HepG2 (cell line): ENCODE measurements around the gene DTNB. TPM values are rescaled to one million over a fixed set of nuclear protein-coding genes. Genes with fewer than 3 reads are reported as not detected.

ENCODE experiments used
- ATAC-seq: fragments of 200-7000 bp; cut with Tn5 transposase; 3 replicates; pipeline ENCODE4 v1.9.1; 2020; ENCODE audit warnings: mild to moderate bottlenecking, moderate library complexity
- BruUV-seq: library from RNA; stranded (reverse); fragments of 400-500 nt; replicated peaks from 2 replicates; lab custom pipeline; 2021; lab: Mats Ljungman, UMichigan
- CTCF ChIA-PET: fragments of 300-600 bp; formaldehyde crosslinking; extraction: SDS; loops from one replicate; lab custom pipeline; 2021; ENCODE audit warnings: low total read pairs, inconsistent platforms, low intra/inter-chr PET ratio; lab: Yijun Ruan, JAX
- POLR2A ChIA-PET: fragments of 350-600 bp; sonication (Branson Sonifier 250); formaldehyde crosslinking; loops from one replicate; lab custom pipeline; 2020; ENCODE audit warnings: antibody characterized with exemption, inconsistent platforms; lab: Yijun Ruan, JAX
- DNase-seq: peaks from one replicate; pipeline ENCODE4 v3.0.0-alpha.2; 2015; ENCODE audit warnings: low spot score
- FAIRE-seq: peaks from 3 replicates; lab custom pipeline; 2011; peaks lifted over from hg19 to GRCh38; lab: Jason Lieb, UNC
- H2AFZ ChIP-seq: one replicate; pipeline ENCODE4 v1.6.1; 2011; ENCODE audit warnings: low read length, inconsistent platforms
- H3K27ac ChIP-seq: fragments of 300-600 bp; 3 replicates; pipeline ENCODE4 v1.8.0; 2011; ENCODE audit warnings: mixed run types, mild to moderate bottlenecking, mixed read lengths, low read length, inconsistent platforms; ENCODE audit not compliant: insufficient read depth; ENCODE audit errors: extremely low read length
- H3K27me3 ChIP-seq, 2 experiments: fragments of 200-600 bp in 1 of 2; 2 replicates in 1 of 2; 3 replicates in 1 of 2; pipeline versions ENCODE4 v1.6.0 to v1.8.0; 2011; ENCODE audit warnings: low read length in 2 of 2, mild to moderate bottlenecking in 2 of 2, moderate library complexity in 2 of 2, inconsistent platforms in 1 of 2; ENCODE audit not compliant: insufficient read depth in 2 of 2, control insufficient read depth in 1 of 2
- H3K36me3 ChIP-seq, 2 experiments: fragments of 200-600 bp in 1 of 2; replicated peaks in 1 of 2; 2 replicates in 1 of 2; 3 replicates in 1 of 2; pipeline versions ENCODE4 v1.5.1 to v1.8.0; 2011; ENCODE audit warnings: low read length in 2 of 2, inconsistent platforms in 1 of 2; ENCODE audit not compliant: insufficient read depth in 2 of 2, control insufficient read depth in 1 of 2
- H3K4me1 ChIP-seq: 2 replicates; pipeline ENCODE4 v1.5.1; 2012; ENCODE audit warnings: low read length, inconsistent platforms; ENCODE audit not compliant: insufficient read depth
- H3K4me2 ChIP-seq: 2 replicates; pipeline ENCODE4 v1.6.0; 2011; ENCODE audit warnings: low read depth, low read length, inconsistent platforms
- H3K4me3 ChIP-seq, 3 experiments: fragments of 200-600 bp in 1 of 3; sonication (generic), shearing (Covaris generic) in 1 of 3; replicated peaks in 1 of 3; 2 replicates each; pipeline ENCODE4 v1.5.1; 2011 to 2016; ENCODE audit warnings: low read length in 3 of 3, inconsistent platforms in 2 of 3, low read depth in 2 of 3, mild to moderate bottlenecking in 2 of 3, control low read depth in 1 of 3, mixed read lengths in 1 of 3; ENCODE audit not compliant: insufficient read depth in 1 of 3
- H3K79me2 ChIP-seq: one replicate; pipeline ENCODE4 v1.6.1; 2011; ENCODE audit warnings: low read length, inconsistent platforms; ENCODE audit not compliant: insufficient read depth
- H3K9ac ChIP-seq: 2 replicates; pipeline ENCODE4 v1.6.0; 2011; ENCODE audit warnings: mild to moderate bottlenecking, low read depth, low read length, inconsistent platforms; ENCODE audit not compliant: insufficient read depth
- H3K9me3 ChIP-seq: 2 replicates; pipeline ENCODE4 v1.5.1; 2012; ENCODE audit warnings: mild to moderate bottlenecking, low read length
- H4K20me1 ChIP-seq: 2 replicates; pipeline ENCODE4 v1.6.0; 2011; ENCODE audit warnings: inconsistent platforms, mild to moderate bottlenecking, low read length, moderate library complexity; ENCODE audit not compliant: insufficient read depth
- CEBPG ChIP-seq: IDR thresholded peaks from 2 replicates; pipeline ENCODE4 v1.6.1; 2016
- EHMT2 ChIP-seq: fragments of 200-600 bp; sonication (generic); IDR thresholded peaks from 2 replicates; pipeline ENCODE4 v1.7.0; 2017; ENCODE audit warnings: antibody characterized with exemption, low read depth, low read length, borderline replicate concordance
- FOXK1 ChIP-seq: sonication (generic); formaldehyde crosslinking; IDR thresholded peaks from 2 replicates; pipeline ENCODE4 v1.4.0; 2020; ENCODE audit warnings: low read depth, missing genetic modification reagents, borderline replicate concordance
- GATA4 ChIP-seq: sonication (generic); IDR thresholded peaks from 2 replicates; pipeline ENCODE4 v1.6.1; 2016; ENCODE audit warnings: antibody characterized with exemption, low read depth, borderline replicate concordance
- HOXA3 ChIP-seq: sonication (generic); formaldehyde crosslinking; IDR thresholded peaks from 2 replicates; pipeline ENCODE4 v1.5.0; 2020; ENCODE audit warnings: missing genetic modification reagents
- IKZF1 ChIP-seq: fragments of 450-650 bp; IDR thresholded peaks from 2 replicates; pipeline ENCODE4 v1.7.1; 2016
- KLF9 ChIP-seq: IDR thresholded peaks from 2 replicates; pipeline ENCODE4 v1.6.1; 2016; ENCODE audit warnings: low read depth
- MAFF ChIP-seq: IDR thresholded peaks from 2 replicates; pipeline ENCODE4 v1.6.1; 2011; ENCODE audit warnings: low read depth, low read length, improper control_type of control experiment
- MIXL1 ChIP-seq: IDR thresholded peaks from 2 replicates; pipeline ENCODE4 v1.6.1; 2016
- PHF5A ChIP-seq: IDR thresholded peaks from one replicate; pipeline ENCODE4 v1.6.1; 2018; ENCODE audit warnings: low read depth, missing genetic modification reagents; ENCODE audit not compliant: unreplicated experiment
- PHF8 ChIP-seq: sonication (generic); formaldehyde crosslinking; IDR thresholded peaks from 2 replicates; pipeline ENCODE4 v1.5.0; 2020; ENCODE audit warnings: missing genetic modification reagents
- RAD21 ChIP-seq: fragments of 450-650 bp; formaldehyde crosslinking; IDR thresholded peaks from 2 replicates; pipeline ENCODE4 v1.5.0; 2020; ENCODE audit warnings: mild to moderate bottlenecking
- REXO4 ChIP-seq: sonication (generic); formaldehyde crosslinking; IDR thresholded peaks from 2 replicates; pipeline ENCODE4 v1.8.0; 2022; ENCODE audit warnings: missing genetic modification reagents, mild to moderate bottlenecking, borderline replicate concordance
- RXRB ChIP-seq: IDR thresholded peaks from 2 replicates; pipeline ENCODE4 v1.6.1; 2016; ENCODE audit warnings: borderline replicate concordance, missing genetic modification reagents, missing compliant biosample characterization
- SKI ChIP-seq: fragments of 450-650 bp; IDR thresholded peaks from one replicate; pipeline ENCODE4 v1.6.1; 2018; ENCODE audit warnings: mild to moderate bottlenecking; ENCODE audit not compliant: partially characterized antibody
- SMC3 ChIP-seq: IDR thresholded peaks from 2 replicates; pipeline ENCODE4 v1.6.1; 2011; ENCODE audit warnings: low read length, improper control_type of control experiment
- ZKSCAN1 ChIP-seq: fragments of 150-350 bp; IDR thresholded peaks from 2 replicates; pipeline ENCODE4 v1.6.1; 2014; ENCODE audit warnings: low read length
- ZNF335 ChIP-seq: sonication (generic); formaldehyde crosslinking; IDR thresholded peaks from 2 replicates; pipeline ENCODE4 v1.4.0; 2020; ENCODE audit warnings: missing genetic modification reagents
- ZNF720 ChIP-seq: sonication (generic); formaldehyde crosslinking; IDR thresholded peaks from 2 replicates; pipeline ENCODE4 v1.4.0; 2020; ENCODE audit warnings: missing genetic modification reagents
- ZNF816 ChIP-seq: sonication (generic); formaldehyde crosslinking; IDR thresholded peaks from 2 replicates; pipeline ENCODE4 v1.8.0; 2022; ENCODE audit warnings: missing genetic modification reagents, mild to moderate bottlenecking, borderline replicate concordance
- ZNF83 ChIP-seq: sonication (generic); formaldehyde crosslinking; IDR thresholded peaks from 2 replicates; pipeline ENCODE4 v1.4.0; 2020; ENCODE audit warnings: missing genetic modification reagents, mild to moderate bottlenecking, borderline replicate concordance
- WGBS: methylation state at CpG from one replicate; pipeline ENCODE4 v1.1.6; 2017; ENCODE audit warnings: low lambda C conversion rate; 5-methylcytosine and 5-hydroxymethylcytosine counted together
- in situ Hi-C: cut with HindIII; loops from 2 replicates; pipeline ENCODE4 v1.10.0; 2017; ENCODE audit warnings: low pct_unique_long_range_greater_than_20kb; ENCODE audit not compliant: extremely low pct_ligation_motif_present
- intact Hi-C: fragments of 100-400 bp; cut with micrococcal nuclease; formaldehyde crosslinking; loops from one replicate; pipeline ENCODE4 v1.10.0; 2022; ENCODE audit not compliant: unreplicated experiment
- polyA plus RNA-seq, 8 experiments: library from polyadenylated mRNA; depleted of rRNA in 3 of 8; stranded (reverse) in 7 of 8; unstranded in 1 of 8; fragments of >200 nt; fragmentation: Illumina TruSeq in 4 of 8; extraction: Trizol in 4 of 8; gene quantifications; 2 replicates each; pipeline versions ENCODE4 v1.2.1 to v1.2.3, GENCODE V29; 2011 to 2016; ENCODE audit warnings: low read depth in 4 of 8, missing spikeins in 1 of 8, mixed read lengths in 1 of 8; ENCODE audit not compliant: insufficient read depth in 1 of 8
- total RNA-seq, 5 experiments: library from RNA; depleted of rRNA; stranded (reverse); fragments of >200 nt; fragmentation: Illumina TruSeq; extraction: Trizol; gene quantifications; 2 replicates each; pipeline ENCODE4 v1.2.3, GENCODE V29; 2016; ENCODE audit warnings: low read depth in 1 of 5
- TF ChIP-seq, protein P1 (sequence below): sonication (generic); formaldehyde crosslinking; IDR thresholded peaks from 2 replicates; pipeline ENCODE4 v1.8.1; 2023; ENCODE audit warnings: mild to moderate bottlenecking, missing genetic modification reagents, borderline replicate concordance
- TF ChIP-seq, protein P2 (sequence below): sonication (generic); formaldehyde crosslinking; IDR thresholded peaks from 2 replicates; pipeline ENCODE4 v1.5.0; 2020; ENCODE audit warnings: missing genetic modification reagents
- TF ChIP-seq, protein P3 (sequence below): sonication (generic); formaldehyde crosslinking; IDR thresholded peaks from 2 replicates; pipeline ENCODE4 v1.8.0; 2022; ENCODE audit warnings: mild to moderate bottlenecking, missing genetic modification reagents
- TF ChIP-seq, protein P4 (sequence below): IDR thresholded peaks from 2 replicates; pipeline ENCODE4 v1.6.1; 2016; ENCODE audit warnings: mild to moderate bottlenecking

Gene DTNB
- total and polyA plus RNA-seq, 2 of the 13 experiments (the other 11 are each of a cell fraction or from before 2014, with no cell fraction given): 14.4 to 23.9 TPM

DNA sequence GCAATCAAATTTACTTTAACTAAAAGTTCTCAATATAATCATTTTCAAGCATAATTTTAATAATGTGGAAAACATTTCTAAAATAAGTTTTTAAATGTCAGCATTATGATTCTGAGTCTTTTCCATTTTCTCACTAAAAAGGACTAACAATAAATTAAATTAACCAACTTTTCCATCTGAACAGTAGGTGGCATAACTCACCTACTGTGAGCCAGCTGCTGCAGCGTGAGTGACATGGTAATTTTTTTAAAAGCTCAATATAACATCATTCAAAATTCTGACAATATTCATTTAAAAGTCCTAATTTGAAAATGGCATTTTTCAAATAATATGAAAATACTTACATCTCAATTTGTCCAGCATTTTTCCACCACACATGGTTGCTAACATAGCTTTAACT is 66.5 kb downstream of the DTNB start:
- ATAC-seq (0 out of 3 replicates have a peak, but pooled peaks have one; percentile 38), FAIRE-seq (no peak), DNase-seq (peak; percentile 46)
- Histone ChIP-seq H2AFZ (no peak overlapping the region), H3K27ac (no peak overlapping the region), H3K79me2 (no peaks in the 10 kb centered on the region), H3K4me2 (no peak overlapping the region), H3K9ac (no peak overlapping the region), H3K9me3 (no peaks in the 10 kb centered on the region), H3K4me3 (no peak overlapping the region), H3K4me1 (peaks cover 15% of the 10 kb centered on the region), H3K27me3 (no peaks in the 10 kb centered on the region), H3K36me3 (no peaks in the 10 kb centered on the region), H4K20me1 (no peaks in the 10 kb centered on the region)
- BruUV-seq: no TSS peak
- intact Hi-C loops (loop anchor here (1.0 kb wide), 2 partner anchors 57 to 93 kb away; no protein-coding TSS in a partner anchor), in situ Hi-C loops (loop anchor here (5.0 kb wide), 1 partner anchor 55 kb away; no protein-coding TSS in a partner anchor)
- ChIA-PET POLR2A (interaction anchor here (0.7 to 2.3 kb wide), 3 partner anchors 12 to 92 kb away, joined by 3 to 8 read pairs (median 4); no protein-coding TSS in a partner anchor), CTCF (interaction anchor here (0.6 to 5.0 kb wide), 5 partner anchors 39 to 93 kb away, joined by 3 to 65 read pairs (median 5); no protein-coding TSS in a partner anchor)
- 24% methylated on average over 1 of the region's 1 CpG for WGBS
- peak; percentile 58; the same call in 1 of the 2 replicates for TF ChIP-seq MIXL1 (CRISPR knock-in tag)
- TF ChIP-seq, protein P1, sequence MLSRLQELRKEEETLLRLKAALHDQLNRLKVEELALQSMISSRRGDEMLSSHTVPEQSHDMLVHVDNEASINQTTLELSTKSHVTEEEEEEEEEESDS: no peak
- 0 out of 2 replicates have a peak, but pooled peaks have one; percentile 16 for TF ChIP-seq ZNF816 (CRISPR knock-in tag)
- 0 out of 2 replicates have a peak, but pooled peaks have one; percentile 11 for TF ChIP-seq MAFF
- TF ChIP-seq FOXK1 (CRISPR knock-in tag): no peak
- no peak for TF ChIP-seq PHF5A (CRISPR knock-in tag)
- TF ChIP-seq ZNF720 (CRISPR knock-in tag): no peak
- no peak for TF ChIP-seq CEBPG
- TF ChIP-seq PHF8 (CRISPR knock-in tag): no peak
- TF ChIP-seq SKI: no peak
- no peak for TF ChIP-seq IKZF1
- TF ChIP-seq REXO4 (CRISPR knock-in tag): no peak
- TF ChIP-seq ZNF83: no peak
- no peak for TF ChIP-seq HOXA3
- TF ChIP-seq, protein P2, sequence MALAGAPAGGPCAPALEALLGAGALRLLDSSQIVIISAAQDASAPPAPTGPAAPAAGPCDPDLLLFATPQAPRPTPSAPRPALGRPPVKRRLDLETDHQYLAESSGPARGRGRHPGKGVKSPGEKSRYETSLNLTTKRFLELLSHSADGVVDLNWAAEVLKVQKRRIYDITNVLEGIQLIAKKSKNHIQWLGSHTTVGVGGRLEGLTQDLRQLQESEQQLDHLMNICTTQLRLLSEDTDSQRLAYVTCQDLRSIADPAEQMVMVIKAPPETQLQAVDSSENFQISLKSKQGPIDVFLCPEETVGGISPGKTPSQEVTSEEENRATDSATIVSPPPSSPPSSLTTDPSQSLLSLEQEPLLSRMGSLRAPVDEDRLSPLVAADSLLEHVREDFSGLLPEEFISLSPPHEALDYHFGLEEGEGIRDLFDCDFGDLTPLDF (CRISPR knock-in tag): no peak
- TF ChIP-seq EHMT2: no peak
- TF ChIP-seq KLF9 (CRISPR knock-in tag): no peak
- no peak for TF ChIP-seq GATA4
- peak; percentile 83; the same call in 1 of the 2 replicates for TF ChIP-seq ZKSCAN1
- TF ChIP-seq RXRB: no peak
- TF ChIP-seq, protein P3, sequence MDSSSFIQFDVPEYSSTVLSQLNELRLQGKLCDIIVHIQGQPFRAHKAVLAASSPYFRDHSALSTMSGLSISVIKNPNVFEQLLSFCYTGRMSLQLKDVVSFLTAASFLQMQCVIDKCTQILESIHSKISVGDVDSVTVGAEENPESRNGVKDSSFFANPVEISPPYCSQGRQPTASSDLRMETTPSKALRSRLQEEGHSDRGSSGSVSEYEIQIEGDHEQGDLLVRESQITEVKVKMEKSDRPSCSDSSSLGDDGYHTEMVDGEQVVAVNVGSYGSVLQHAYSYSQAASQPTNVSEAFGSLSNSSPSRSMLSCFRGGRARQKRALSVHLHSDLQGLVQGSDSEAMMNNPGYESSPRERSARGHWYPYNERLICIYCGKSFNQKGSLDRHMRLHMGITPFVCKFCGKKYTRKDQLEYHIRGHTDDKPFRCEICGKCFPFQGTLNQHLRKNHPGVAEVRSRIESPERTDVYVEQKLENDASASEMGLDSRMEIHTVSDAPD (CRISPR knock-in tag): no peak
- TF ChIP-seq, protein P4, sequence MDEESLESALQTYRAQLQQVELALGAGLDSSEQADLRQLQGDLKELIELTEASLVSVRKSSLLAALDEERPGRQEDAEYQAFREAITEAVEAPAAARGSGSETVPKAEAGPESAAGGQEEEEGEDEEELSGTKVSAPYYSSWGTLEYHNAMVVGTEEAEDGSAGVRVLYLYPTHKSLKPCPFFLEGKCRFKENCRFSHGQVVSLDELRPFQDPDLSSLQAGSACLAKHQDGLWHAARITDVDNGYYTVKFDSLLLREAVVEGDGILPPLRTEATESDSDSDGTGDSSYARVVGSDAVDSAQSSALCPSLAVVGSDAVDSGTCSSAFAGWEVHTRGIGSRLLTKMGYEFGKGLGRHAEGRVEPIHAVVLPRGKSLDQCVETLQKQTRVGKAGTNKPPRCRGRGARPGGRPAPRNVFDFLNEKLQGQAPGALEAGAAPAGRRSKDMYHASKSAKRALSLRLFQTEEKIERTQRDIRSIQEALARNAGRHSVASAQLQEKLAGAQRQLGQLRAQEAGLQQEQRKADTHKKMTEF: 0 out of 2 replicates have a peak, but pooled peaks have one; percentile 11
- TF ChIP-seq ZNF335 (CRISPR knock-in tag): no peak
- peak; percentile 84 for TF ChIP-seq SMC3
- peak; percentile 73 for TF ChIP-seq RAD21 (CRISPR knock-in tag)
